Epithelial cell of esophagus (primary cell): ENCODE data around the gene WDPCP.
"Not testable (repeated sequence)": the region's sequence is repeated elsewhere in the genome, so short reads cannot be mapped to it uniquely, and the experiment has no call there.

Experiments used
- DNase-seq: peaks from one replicate; pipeline ENCODE4 v3.0.0; 2010; ENCODE audit warnings: low read depth
- H3K4me3 ChIP-seq: 2 replicates; pipeline ENCODE4 v1.5.1; 2011; ENCODE audit warnings: mild to moderate bottlenecking, low read length, control low read depth
- CTCF ChIP-seq: IDR thresholded peaks from 2 replicates; pipeline ENCODE4 v1.5.1; 2011; ENCODE audit warnings: low read depth, mild to moderate bottlenecking, low read length, control low read depth, inconsistent platforms; ENCODE audit not compliant: insufficient read depth; ENCODE audit errors: missing control alignments

The WDPCP gene

GRCh38 chr2:63372549-63372948 lies 215.7 kb downstream of the WDPCP start:
- TF ChIP-seq CTCF = no peak
- no peak overlapping the region for H3K4me3 ChIP-seq
- DNase-seq = no peak

GRCh38 chr2:63369146-63369545 lies 219.1 kb downstream of the WDPCP start:
- H3K4me3 ChIP-seq = no peak overlapping the region
- no peak for TF ChIP-seq CTCF

GRCh38 chr2:63364866-63365265 lies 223.4 kb downstream of the WDPCP start:
- peak; percentile 20 for DNase-seq
- TF ChIP-seq CTCF = no peak
- H3K4me3 ChIP-seq = no peak overlapping the region

More at GRCh38 chr2:63369146-63369545, 219.1 kb downstream of the WDPCP start:
- no peak for DNase-seq

GRCh38 chr2:63357722-63358121 lies 230.6 kb downstream of the WDPCP start:
- not testable (repeated sequence) for DNase-seq, H3K4me3 ChIP-seq

- DNase-seq = peak; percentile 7
- H3K4me3 ChIP-seq = no peak overlapping the region
- no peak for TF ChIP-seq CTCF
These were observed 240.9 kb downstream of the WDPCP start for GRCh38 chr2:63347361-63347760.

- TF ChIP-seq CTCF = no peak
- no peak for DNase-seq
- no peak overlapping the region for H3K4me3 ChIP-seq
These were observed 241.9 kb downstream of the WDPCP start for GRCh38 chr2:63346411-63346810.

- no peak for TF ChIP-seq CTCF
- no peak for DNase-seq
- H3K4me3 ChIP-seq = no peak overlapping the region
These were observed 243.0 kb downstream of the WDPCP start for GRCh38 chr2:63345285-63345633.
